NCI-H526 treated with DMSO at 0.1 percent for 48 hours (cell line): ENCODE results near the gene KCNK18.
"Not testable (repeated sequence)": the region's sequence is repeated elsewhere in the genome, so short reads cannot be mapped to it uniquely, and the experiment has no call there.

Source experiments
- DNase-seq: peaks from one replicate; lab custom pipeline; 2025; lab: John Stamatoyannopoulos, UW

Gene KCNK18

GRCh38 chr10:117222552-117222951, 25.3 kb downstream of the KCNK18 start:
- no peak for DNase-seq

- DNase-seq, result peak; percentile 91
Measured at GRCh38 chr10:117222976-117223692, 25.8 kb downstream of the KCNK18 start.

- no peak for DNase-seq
Measured at GRCh38 chr10:117223693-117224430, 26.6 kb downstream of the KCNK18 start.

GRCh38 chr10:117224881-117225280, 27.6 kb downstream of the KCNK18 start:
- no peak for DNase-seq

- DNase-seq, result no peak
Measured at GRCh38 chr10:117226813-117227451, 29.6 kb downstream of the KCNK18 start.

- no peak for DNase-seq
Measured at GRCh38 chr10:117228210-117228609, 30.9 kb downstream of the KCNK18 start.

- DNase-seq, result not testable (repeated sequence)
Measured at GRCh38 chr10:117230107-117230506, 32.8 kb downstream of the KCNK18 start.

- DNase-seq, result no peak
Measured at GRCh38 chr10:117237401-117237991, 40.2 kb downstream of the KCNK18 start.

GRCh38 chr10:117239051-117239450, 41.8 kb downstream of the KCNK18 start:
- DNase-seq, result no peak

- no peak for DNase-seq
Measured at GRCh38 chr10:117239721-117240620, 42.7 kb downstream of the KCNK18 start.

- DNase-seq, result no peak
Measured at GRCh38 chr10:117240621-117241529, 43.6 kb downstream of the KCNK18 start, which contains the start of gene SLC18A2. SLC18A2 (plus strand) TSS chr10:117241114; CDS start chr10:117241694, 580 bp downstream.

- DNase-seq, result no peak
Measured at GRCh38 chr10:117241541-117242462, 44.5 kb downstream of the KCNK18 start.

- no peak for DNase-seq
Measured at GRCh38 chr10:117242463-117242832, 45.2 kb downstream of the KCNK18 start.

- no peak for DNase-seq
Measured at GRCh38 chr10:117246997-117247671, 49.8 kb downstream of the KCNK18 start.

GRCh38 chr10:117248750-117249465, 51.6 kb downstream of the KCNK18 start:
- DNase-seq, result no peak

- no peak for DNase-seq
Measured at GRCh38 chr10:117249493-117250093, 52.3 kb downstream of the KCNK18 start.

- no peak for DNase-seq
Measured at GRCh38 chr10:117250411-117250810, 53.1 kb downstream of the KCNK18 start.

GRCh38 chr10:117253908-117254307, 56.6 kb downstream of the KCNK18 start:
- no peak for DNase-seq
